HG03575 (cell line): ENCODE results near the gene PROP1.
"Not testable (repeated sequence)": the region's sequence is repeated elsewhere in the genome, so short reads cannot be mapped to it uniquely, and the experiment has no call there.

Source experiments
- ATAC-seq: cut with Tn5 transposase; IDR thresholded peaks from one replicate; pipeline ENCODE4 v1.9.1; 2021; ENCODE audit not compliant: unreplicated experiment, insufficient number of reproducible peaks, low FRiP score; ENCODE audit errors: extremely low read depth

The PROP1 gene

GRCh38 chr5:177983763-177984583 lies 12.1 kb downstream of the PROP1 start:
- ATAC-seq, result no peak

DNA sequence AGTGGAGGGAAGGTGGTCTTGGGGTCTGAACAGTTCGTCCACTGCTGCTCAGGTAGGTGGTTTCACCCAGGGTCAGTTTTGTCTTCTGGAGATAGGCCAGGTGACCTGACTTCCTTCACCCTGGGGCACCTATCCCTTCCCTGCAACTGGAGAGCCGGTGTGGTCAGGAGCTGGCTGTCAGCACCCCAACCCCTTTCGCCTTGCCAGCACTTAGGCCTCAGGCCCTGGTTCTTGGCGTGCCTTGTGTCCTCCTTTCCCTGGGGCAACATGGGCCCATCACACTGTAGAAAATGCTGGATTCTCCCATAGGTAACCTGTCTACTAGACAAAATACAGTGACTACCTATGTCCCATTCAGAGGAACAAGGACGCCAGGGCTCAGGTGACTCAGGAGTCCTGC lies 13.1 kb downstream of the PROP1 start:
- no peak for ATAC-seq

GRCh38 chr5:177982072-177982727 lies 13.8 kb downstream of the PROP1 start:
- ATAC-seq, result no peak

GRCh38 chr5:177981296-177982071 lies 14.6 kb downstream of the PROP1 start:
- ATAC-seq, result no peak

DNA sequence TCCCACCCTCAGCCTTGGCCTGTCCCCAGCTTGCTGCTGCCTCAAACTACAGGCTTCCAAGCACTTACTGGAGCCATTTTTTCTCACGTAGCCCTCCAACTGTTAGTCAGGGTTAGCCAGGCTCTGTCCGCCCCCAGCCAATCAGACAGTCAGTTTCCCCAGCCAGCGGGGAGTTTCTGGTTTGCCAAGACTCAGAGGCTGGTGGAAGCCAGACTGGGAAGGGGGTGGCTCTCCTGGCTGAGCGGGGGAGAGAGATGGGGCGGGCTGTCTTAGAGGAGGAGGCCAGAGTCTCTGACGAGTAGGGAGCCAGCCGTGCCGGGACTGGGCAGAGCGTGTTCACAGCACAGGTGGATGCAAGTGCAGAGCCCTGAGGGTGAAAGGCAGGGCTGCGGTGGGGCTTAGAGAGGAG lies 15.3 kb downstream of the PROP1 start:
- no peak for ATAC-seq

- not testable (repeated sequence) for ATAC-seq
These were observed 18.4 kb downstream of the PROP1 start for GRCh38 chr5:177977600-177977999.

DNA sequence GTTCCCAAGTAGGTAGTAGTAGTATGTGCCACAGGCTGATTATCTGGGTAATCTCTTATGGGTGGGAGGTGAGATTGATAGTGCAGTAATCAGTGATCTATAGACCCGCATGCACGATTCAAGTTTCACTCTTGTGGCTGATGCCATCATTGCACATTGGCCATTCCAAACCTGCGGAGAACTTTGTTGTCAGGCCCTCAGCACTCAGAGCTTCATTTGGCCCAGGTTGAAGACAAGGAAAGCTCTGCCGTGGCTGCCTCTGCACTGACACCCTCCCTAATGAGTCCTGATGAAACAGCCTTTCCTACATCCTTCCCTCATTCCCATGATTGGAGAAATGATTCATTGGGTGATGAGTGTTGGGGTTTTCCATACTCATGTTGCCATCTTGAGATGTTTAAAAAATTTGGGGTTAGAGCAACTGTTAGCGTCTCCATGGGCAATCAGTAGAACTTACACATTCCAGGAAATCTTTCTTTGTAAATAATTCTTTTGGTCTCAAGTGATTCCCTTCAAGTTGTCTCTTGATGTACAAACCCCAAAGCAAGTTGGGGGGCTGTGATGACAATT lies 22.9 kb downstream of the PROP1 start:
- ATAC-seq, result no peak

DNA sequence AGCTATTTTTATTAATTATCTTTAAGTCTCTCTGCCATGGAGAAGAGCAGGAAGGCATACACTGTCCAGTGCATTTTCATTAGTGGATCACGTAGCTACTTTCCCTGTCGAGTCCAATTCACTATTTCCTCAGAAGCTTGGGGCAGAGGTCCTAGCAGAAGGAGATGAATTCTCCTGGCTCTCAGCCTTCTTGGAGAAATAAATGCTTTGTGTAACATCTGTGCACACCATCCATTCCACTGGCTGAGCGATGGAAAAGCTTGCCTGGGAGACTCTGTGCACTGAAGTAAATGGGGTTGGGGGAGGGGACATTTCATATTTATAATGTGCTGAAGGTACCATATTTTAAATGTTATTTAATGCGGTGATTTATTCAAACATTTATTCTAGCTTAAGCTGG lies 23.4 kb downstream of the PROP1 start:
- ATAC-seq, result no peak

GRCh38 chr5:177972014-177972413 lies 24.0 kb downstream of the PROP1 start:
- ATAC-seq, result not testable (repeated sequence)

DNA sequence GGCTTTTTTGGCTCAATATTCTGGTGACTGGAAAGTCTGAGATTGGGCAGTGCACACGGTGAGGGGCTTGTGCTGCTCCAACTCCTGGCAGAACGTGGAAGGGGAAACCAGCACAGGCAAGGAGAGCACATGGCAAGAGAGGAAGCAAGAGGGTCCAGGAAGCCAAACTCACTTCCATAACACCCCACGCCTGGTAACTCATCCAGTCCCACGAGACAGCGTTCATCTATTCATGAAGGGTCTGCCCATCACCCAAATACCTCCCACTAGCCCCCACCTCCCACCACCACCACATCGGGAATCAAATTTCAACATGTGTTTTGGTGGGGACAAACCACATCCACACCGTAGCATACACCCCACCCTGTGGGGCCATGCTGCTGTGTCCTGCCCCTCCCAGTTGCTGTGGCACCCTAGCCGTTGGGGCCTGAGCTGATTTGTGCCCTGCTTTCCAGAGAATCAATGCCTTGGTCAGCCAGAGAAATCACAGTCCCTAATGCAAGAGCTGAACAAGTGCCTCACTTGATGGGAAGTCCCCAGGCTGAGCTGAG lies 27.3 kb downstream of the PROP1 start:
- ATAC-seq, result no peak

DNA sequence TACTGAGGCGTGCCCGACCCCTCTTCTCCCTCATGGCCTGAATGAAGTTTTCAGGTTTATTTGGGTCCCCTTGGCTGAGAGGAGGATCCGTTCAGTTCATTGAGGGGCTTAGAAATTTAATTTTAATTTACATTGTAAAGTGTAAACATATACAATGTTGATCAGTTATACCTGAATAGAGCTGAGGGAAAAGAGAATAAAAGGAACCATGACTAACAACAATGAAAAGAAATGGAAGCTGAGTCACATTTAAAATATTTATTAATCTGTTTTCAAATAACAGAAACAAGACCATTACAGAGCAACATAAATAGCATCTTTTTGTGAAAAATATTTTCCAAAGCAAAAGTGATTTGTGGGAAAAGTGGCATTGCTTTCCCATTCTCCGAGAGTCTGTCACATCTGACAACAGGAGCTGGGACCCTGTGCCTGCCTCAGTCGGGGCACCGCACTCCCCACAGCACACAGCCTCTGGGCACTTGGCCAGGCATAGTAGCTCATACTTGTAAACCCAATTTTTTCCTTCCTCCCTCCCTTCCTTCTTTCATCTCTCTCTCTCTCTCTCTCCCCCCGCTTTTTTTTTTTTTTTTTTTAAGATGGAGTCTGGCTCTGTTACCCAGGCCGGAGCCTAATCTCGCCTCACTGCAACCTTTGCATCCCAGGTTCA lies 28.7 kb downstream of the PROP1 start:
- no peak for ATAC-seq

- ATAC-seq, result no peak
These were observed 29.2 kb downstream of the PROP1 start for GRCh38 chr5:177966839-177967166.

GRCh38 chr5:177966009-177966838 lies 29.8 kb downstream of the PROP1 start:
- no peak for ATAC-seq

GRCh38 chr5:177964471-177964870 lies 31.6 kb downstream of the PROP1 start:
- ATAC-seq, result no peak

DNA sequence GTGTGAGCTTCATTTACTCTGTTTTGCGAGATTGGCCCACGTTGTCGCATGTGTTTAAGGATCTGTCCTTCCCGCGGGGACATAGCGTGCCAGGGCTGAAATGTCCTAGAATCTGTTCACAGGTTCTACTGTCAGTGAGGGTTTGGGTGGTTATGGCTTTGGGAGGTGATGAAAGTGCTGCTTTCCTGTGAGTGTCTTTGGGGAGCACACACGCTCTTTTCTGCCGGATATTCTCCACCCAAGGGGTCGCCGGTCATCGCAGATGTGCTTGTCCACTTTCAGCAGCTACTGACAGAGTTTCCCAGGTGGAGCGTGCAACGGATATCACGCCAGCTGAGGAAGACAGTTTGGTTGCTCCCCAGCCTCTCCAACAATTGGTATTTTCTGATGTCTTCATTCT lies 32.1 kb downstream of the PROP1 start:
- no peak for ATAC-seq

- ATAC-seq, result no peak
These were observed 36.7 kb downstream of the PROP1 start for GRCh38 chr5:177959315-177959714.

- no peak for ATAC-seq
These were observed 37.3 kb downstream of the PROP1 start for GRCh38 chr5:177958696-177959095.

- ATAC-seq, result no peak
These were observed 38.8 kb downstream of the PROP1 start for GRCh38 chr5:177957241-177957640.
